ENCODE measurements around the gene SHISA5.

DNA sequence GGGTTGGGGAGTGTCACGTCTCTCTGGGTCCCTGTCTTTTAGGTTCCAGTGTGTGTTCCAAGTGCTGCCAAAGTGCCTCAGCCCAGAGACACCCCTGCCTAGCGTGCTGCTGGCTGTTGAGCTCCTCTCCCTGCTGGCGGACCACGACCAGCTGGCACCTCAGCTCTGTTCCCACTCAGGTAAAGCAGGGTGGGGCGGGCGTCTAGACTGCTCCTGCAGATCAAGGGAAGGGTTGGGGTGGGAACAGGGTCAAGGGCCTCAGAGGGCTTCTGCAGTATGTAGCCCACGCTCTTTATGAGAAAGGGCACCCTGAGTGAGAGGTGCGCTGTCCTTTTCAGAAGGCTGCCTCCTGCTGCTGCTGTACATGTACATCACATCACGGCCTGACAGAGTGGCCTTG, 40.3 kb downstream of the SHISA5 start:
- TF ChIP-seq, protein P1, sequence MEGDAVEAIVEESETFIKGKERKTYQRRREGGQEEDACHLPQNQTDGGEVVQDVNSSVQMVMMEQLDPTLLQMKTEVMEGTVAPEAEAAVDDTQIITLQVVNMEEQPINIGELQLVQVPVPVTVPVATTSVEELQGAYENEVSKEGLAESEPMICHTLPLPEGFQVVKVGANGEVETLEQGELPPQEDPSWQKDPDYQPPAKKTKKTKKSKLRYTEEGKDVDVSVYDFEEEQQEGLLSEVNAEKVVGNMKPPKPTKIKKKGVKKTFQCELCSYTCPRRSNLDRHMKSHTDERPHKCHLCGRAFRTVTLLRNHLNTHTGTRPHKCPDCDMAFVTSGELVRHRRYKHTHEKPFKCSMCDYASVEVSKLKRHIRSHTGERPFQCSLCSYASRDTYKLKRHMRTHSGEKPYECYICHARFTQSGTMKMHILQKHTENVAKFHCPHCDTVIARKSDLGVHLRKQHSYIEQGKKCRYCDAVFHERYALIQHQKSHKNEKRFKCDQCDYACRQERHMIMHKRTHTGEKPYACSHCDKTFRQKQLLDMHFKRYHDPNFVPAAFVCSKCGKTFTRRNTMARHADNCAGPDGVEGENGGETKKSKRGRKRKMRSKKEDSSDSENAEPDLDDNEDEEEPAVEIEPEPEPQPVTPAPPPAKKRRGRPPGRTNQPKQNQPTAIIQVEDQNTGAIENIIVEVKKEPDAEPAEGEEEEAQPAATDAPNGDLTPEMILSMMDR (IDR thresholded peaks at IDR 0.05; ENCODE audit: poor library complexity), result no peak
- no peak for TF ChIP-seq EZH2 (IDR thresholded peaks at IDR 0.05; ENCODE audit: borderline replicate concordance)
- TF ChIP-seq EZH2phosphoT487 (IDR thresholded peaks at IDR 0.05; ENCODE audit: low read depth, severe bottlenecking, unreplicated experiment), result no peak
